Endothelial cell of umbilical vein (primary cell): ENCODE measurements around the gene LGR6. TPM values are rescaled to one million over a fixed set of nuclear protein-coding genes. Genes with fewer than 3 reads are reported as not detected.

Experiments used
- BruUV-seq: library from RNA; stranded (reverse); fragments of 400-500 nt; replicated peaks from 2 replicates; lab custom pipeline; 2021; lab: Mats Ljungman, UMichigan
- CTCF ChIA-PET: fragments of 300-600, 350-600 bp; sonication (Branson Sonifier 250); formaldehyde crosslinking; loops from one replicate; lab custom pipeline; 2021; ENCODE audit warnings: antibody characterized with exemption, inconsistent platforms; lab: Charles Lee
- POLR2A ChIA-PET: fragments of 300-600, 350-600 bp; sonication (Branson Sonifier 250); formaldehyde crosslinking; loops from one replicate; lab custom pipeline; 2021; ENCODE audit warnings: antibody characterized with exemption, inconsistent platforms; lab: Charles Lee
- DNase-seq: peaks from one replicate; pipeline ENCODE4 v3.0.0-alpha.2; 2011; ENCODE audit warnings: low read depth, low spot score
- FAIRE-seq: peaks from 2 replicates; lab custom pipeline; 2011; peaks lifted over from hg19 to GRCh38; lab: Jason Lieb, UNC
- H2AFZ ChIP-seq: 2 replicates; pipeline ENCODE4 v1.6.0; 2012; ENCODE audit warnings: low read depth, low read length, control low read depth, inconsistent platforms
- H3K27ac ChIP-seq: 2 replicates; pipeline ENCODE4 v1.5.1; 2011; ENCODE audit warnings: low read depth, mild to moderate bottlenecking, control low read depth, low read length, moderate library complexity; ENCODE audit not compliant: insufficient read depth
- H3K27me3 ChIP-seq, 2 experiments: 2 replicates each; pipeline versions ENCODE4 v1.6.0 to v1.6.1; 2011; ENCODE audit warnings: low read length in 2 of 2, mixed read lengths in 1 of 2; ENCODE audit not compliant: control insufficient read depth in 2 of 2, insufficient read depth in 2 of 2
- H3K36me3 ChIP-seq, 2 experiments: 2 replicates in 1 of 2; 3 replicates in 1 of 2; pipeline ENCODE4 v1.5.1; 2011; ENCODE audit warnings: low read length in 2 of 2, mild to moderate bottlenecking in 1 of 2, moderate library complexity in 1 of 2; ENCODE audit not compliant: control insufficient read depth in 2 of 2, insufficient read depth in 2 of 2; ENCODE audit errors: extremely low read depth in 1 of 2
- H3K4me1 ChIP-seq: 3 replicates; pipeline ENCODE4 v1.5.1; 2011; ENCODE audit warnings: mild to moderate bottlenecking, low read length; ENCODE audit not compliant: control insufficient read depth, insufficient read depth; ENCODE audit errors: extremely low read depth
- H3K4me2 ChIP-seq: 2 replicates; pipeline ENCODE4 v1.6.1; 2011; ENCODE audit warnings: low read length, control low read depth, mixed read lengths; ENCODE audit not compliant: insufficient read depth
- H3K4me3 ChIP-seq, 3 experiments: fragments of 200-600 bp in 1 of 3; sonication (generic), shearing (Covaris generic) in 1 of 3; replicated peaks in 1 of 3; 2 replicates each; pipeline ENCODE4 v1.5.1; 2011 to 2016; ENCODE audit warnings: control low read depth in 3 of 3, low read length in 3 of 3, mild to moderate bottlenecking in 2 of 3, inconsistent platforms in 1 of 3, low read depth in 1 of 3, moderate library complexity in 1 of 3; ENCODE audit not compliant: insufficient read depth in 1 of 3
- H3K79me2 ChIP-seq: 2 replicates; pipeline ENCODE4 v1.6.0; 2012; ENCODE audit warnings: low read length, inconsistent platforms; ENCODE audit not compliant: control insufficient read depth, insufficient read depth
- H3K9ac ChIP-seq: replicated peaks from 2 replicates; pipeline ENCODE3; 2011; ENCODE audit warnings: low read length, control low read depth; ENCODE audit not compliant: insufficient read depth; ENCODE audit errors: extremely low read depth
- H3K9me1 ChIP-seq: replicated peaks from 3 replicates; pipeline ENCODE4 v1.6.0; 2011; ENCODE audit warnings: mild to moderate bottlenecking, low read length; ENCODE audit not compliant: control insufficient read depth, insufficient read depth; ENCODE audit errors: extremely low read depth
- H3K9me3 ChIP-seq: replicated peaks from 2 replicates; pipeline ENCODE4 v1.5.1; 2012; ENCODE audit warnings: low read length, inconsistent platforms; ENCODE audit not compliant: control insufficient read depth, insufficient read depth
- H4K20me1 ChIP-seq: replicated peaks from 2 replicates; pipeline ENCODE3; 2011; ENCODE audit warnings: mild to moderate bottlenecking, low read length; ENCODE audit not compliant: control insufficient read depth, insufficient read depth; ENCODE audit errors: extremely low read depth
- FOS ChIP-seq: IDR thresholded peaks from 2 replicates; pipeline ENCODE4 v1.6.1; 2011; ENCODE audit warnings: mild to moderate bottlenecking, low read length, moderate library complexity, borderline replicate concordance; ENCODE audit not compliant: insufficient read depth
- MYC ChIP-seq: IDR thresholded peaks from one replicate; pipeline ENCODE4 v1.6.1; 2011; ENCODE audit warnings: mild to moderate bottlenecking, low read depth, low read length
- dilution Hi-C: fragments of 300-500 bp; cut with MboI; formaldehyde crosslinking; loops from one replicate; pipeline ENCODE4 v1.15.0; 2019; ENCODE audit warnings: low sequenced_read_pairs; ENCODE audit not compliant: extremely low pct_ligation_motif_present
- intact Hi-C: fragments of 100-400 bp; cut with micrococcal nuclease; formaldehyde crosslinking; loops from one replicate; pipeline ENCODE4 v1.10.0; 2022
- polyA plus RNA-seq, 4 experiments: library from polyadenylated mRNA; depleted of rRNA in 3 of 4; stranded (reverse) in 3 of 4; unstranded in 1 of 4; fragments of >200 nt; gene quantifications; 2 replicates each; pipeline versions ENCODE4 v1.2.1 to v1.2.3, GENCODE V29; 2011 to 2012; ENCODE audit warnings: missing spikeins in 1 of 4
- total RNA-seq: library from RNA; stranded (reverse); gene quantifications from 2 replicates; pipeline ENCODE4 v1.2.3, GENCODE V29; 2021
- TF ChIP-seq, protein P1 (sequence below), 2 donors: IDR thresholded peaks; 1 replicate in 1 of 2; 2 replicates in 1 of 2; pipeline ENCODE4 v1.5.1; 2011; ENCODE audit warnings: low read length in 2 of 2, mild to moderate bottlenecking in 2 of 2, moderate library complexity in 2 of 2, control low read depth in 1 of 2, inconsistent platforms in 1 of 2, low read depth in 1 of 2; ENCODE audit not compliant: insufficient read depth in 1 of 2; ENCODE audit errors: extremely low read depth in 1 of 2
- TF ChIP-seq, protein P2 (sequence below): IDR thresholded peaks from 2 replicates; pipeline ENCODE4 v1.6.1; 2011; ENCODE audit not compliant: insufficient read depth, insufficient read length

LGR6 gene
- total and polyA plus RNA-seq, 2 donors (not counting 3 experiments of a cell fraction or from before 2014, with no cell fraction given): not detected

DNA sequence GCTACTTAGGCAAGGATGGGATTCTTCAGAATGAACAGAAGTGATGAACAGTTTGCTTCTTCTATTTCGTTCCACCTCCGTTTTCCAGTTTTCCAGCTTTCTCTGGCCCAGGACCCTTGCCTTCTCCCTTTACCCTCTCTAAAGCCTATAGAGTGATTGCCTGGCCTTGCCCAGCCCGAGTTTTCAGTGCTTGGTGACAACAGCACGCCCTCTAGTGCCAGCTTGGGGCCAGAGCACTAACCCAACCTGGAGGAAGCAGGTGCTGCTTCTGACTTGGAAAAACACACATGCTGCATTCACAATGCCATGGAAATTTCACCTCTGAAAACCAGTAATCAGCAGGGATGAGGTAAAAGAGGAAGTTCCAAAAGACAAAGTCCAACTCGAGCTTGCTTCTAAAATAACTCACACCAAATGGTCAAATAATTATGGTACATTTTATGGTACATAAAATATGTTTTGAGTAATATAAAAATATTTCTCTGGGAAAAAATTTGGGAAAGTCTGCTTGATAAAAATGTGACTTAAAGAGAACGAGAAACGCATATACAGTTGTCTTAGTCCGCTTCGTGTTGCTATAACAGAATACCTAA, 122.1 kb downstream of the LGR6 start:
- DNase-seq (peak; percentile 79), FAIRE-seq (peak; percentile 85)
- no peak for TF ChIP-seq MYC
- TF ChIP-seq, protein P1, sequence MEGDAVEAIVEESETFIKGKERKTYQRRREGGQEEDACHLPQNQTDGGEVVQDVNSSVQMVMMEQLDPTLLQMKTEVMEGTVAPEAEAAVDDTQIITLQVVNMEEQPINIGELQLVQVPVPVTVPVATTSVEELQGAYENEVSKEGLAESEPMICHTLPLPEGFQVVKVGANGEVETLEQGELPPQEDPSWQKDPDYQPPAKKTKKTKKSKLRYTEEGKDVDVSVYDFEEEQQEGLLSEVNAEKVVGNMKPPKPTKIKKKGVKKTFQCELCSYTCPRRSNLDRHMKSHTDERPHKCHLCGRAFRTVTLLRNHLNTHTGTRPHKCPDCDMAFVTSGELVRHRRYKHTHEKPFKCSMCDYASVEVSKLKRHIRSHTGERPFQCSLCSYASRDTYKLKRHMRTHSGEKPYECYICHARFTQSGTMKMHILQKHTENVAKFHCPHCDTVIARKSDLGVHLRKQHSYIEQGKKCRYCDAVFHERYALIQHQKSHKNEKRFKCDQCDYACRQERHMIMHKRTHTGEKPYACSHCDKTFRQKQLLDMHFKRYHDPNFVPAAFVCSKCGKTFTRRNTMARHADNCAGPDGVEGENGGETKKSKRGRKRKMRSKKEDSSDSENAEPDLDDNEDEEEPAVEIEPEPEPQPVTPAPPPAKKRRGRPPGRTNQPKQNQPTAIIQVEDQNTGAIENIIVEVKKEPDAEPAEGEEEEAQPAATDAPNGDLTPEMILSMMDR (IDR thresholded peaks at IDR 0.05; ENCODE audit: extremely low read depth in 1 of 2, insufficient read depth in 1 of 2, low read depth in 1 of 2, low read length in 2 of 2): peak; percentile 95 to 98
- no peak overlapping the region for H2AFZ ChIP-seq
- BruUV-seq: no TSS peak
- H3K9me3 ChIP-seq: no peaks in the 10 kb centered on the region
- peaks cover 9% of the 10 kb centered on the region for H3K4me1 ChIP-seq
- intact Hi-C loops: loop anchor here (1.0 kb wide), 5 partner anchors 41 to 126 kb away; partner anchors contain the start of gene LGR6
- no peaks in the 10 kb centered on the region for H3K79me2 ChIP-seq
- H3K9me1 ChIP-seq: no peaks in the 10 kb centered on the region
- no peak overlapping the region for H3K27ac ChIP-seq
- no peaks in the 10 kb centered on the region for H3K27me3 ChIP-seq
- ChIA-PET CTCF (interaction anchor here (0.8 to 8.4 kb wide), 17 partner anchors 9 to 404 kb away, joined by 3 to 121 read pairs (median 4); partner anchors contain the start of genes LGR6 and UBE2T), POLR2A (no interaction called here)
- no peak overlapping the region for H3K4me2 ChIP-seq
- H3K36me3 ChIP-seq: no peaks in the 10 kb centered on the region
- dilution Hi-C loops: loop anchor here (25.0 kb wide), 1 partner anchor 103 kb away; no protein-coding TSS in a partner anchor
- H3K9ac ChIP-seq: no peak overlapping the region
- no peaks in the 10 kb centered on the region for H4K20me1 ChIP-seq
- no peak overlapping the region for H3K4me3 ChIP-seq

DNA sequence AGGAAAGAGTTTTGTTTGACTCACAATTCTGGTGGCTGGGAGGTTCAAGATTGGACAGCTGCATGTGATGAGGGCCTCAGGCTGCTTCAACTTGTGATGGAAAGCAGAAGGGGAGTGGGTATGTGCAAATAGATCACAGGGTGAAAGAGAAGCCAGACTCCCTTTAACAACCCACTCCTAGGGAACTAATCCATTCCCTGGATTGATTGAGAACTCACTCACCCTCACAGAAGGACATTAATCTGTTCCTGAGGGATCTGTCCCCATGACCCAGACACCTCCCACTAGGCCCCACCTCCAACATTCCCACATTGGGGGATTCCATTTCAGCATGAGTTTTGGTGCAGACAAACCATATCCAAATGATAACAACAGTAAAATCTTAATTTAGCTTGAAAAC, 122.6 kb downstream of the LGR6 start:
- CTCF ChIA-PET: interaction anchor here (0.7 to 8.4 kb wide), 17 partner anchors 9 to 142 kb away, joined by 3 to 121 read pairs (median 4); partner anchors contain the start of genes LGR6 and UBE2T
- Histone ChIP-seq H2AFZ (no peak overlapping the region), H3K9ac (no peak overlapping the region), H3K79me2 (no peaks in the 10 kb centered on the region), H3K9me1 (no peaks in the 10 kb centered on the region), H3K27ac (no peak overlapping the region), H3K36me3 (no peaks in the 10 kb centered on the region), H3K4me3 (no peak overlapping the region), H3K27me3 (no peaks in the 10 kb centered on the region), H3K4me1 (peaks cover 9% of the 10 kb centered on the region), H4K20me1 (no peaks in the 10 kb centered on the region), H3K9me3 (no peaks in the 10 kb centered on the region), H3K4me2 (no peak overlapping the region)
- intact Hi-C loops (no loop called here), dilution Hi-C loops (loop anchor here (25.0 kb wide), 1 partner anchor 104 kb away; no protein-coding TSS in a partner anchor)
- FAIRE-seq (peak; percentile 58), DNase-seq (no peak)
- BruUV-seq: no TSS peak
- TF ChIP-seq, protein P2, sequence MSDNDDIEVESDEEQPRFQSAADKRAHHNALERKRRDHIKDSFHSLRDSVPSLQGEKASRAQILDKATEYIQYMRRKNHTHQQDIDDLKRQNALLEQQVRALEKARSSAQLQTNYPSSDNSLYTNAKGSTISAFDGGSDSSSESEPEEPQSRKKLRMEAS: no peak
- TF ChIP-seq, protein P1 (IDR thresholded peaks at IDR 0.05; ENCODE audit: extremely low read depth in 1 of 2, insufficient read depth in 1 of 2, low read depth in 1 of 2, low read length in 2 of 2): no peak
- no peak for TF ChIP-seq FOS
- POLR2A ChIA-PET: no interaction called here
